Measurements from ENCODE around the gene SDK2. TPM values are rescaled to one million over a fixed set of nuclear protein-coding genes. Genes with fewer than 3 reads are reported as not detected.

The SDK2 gene
- total RNA-seq, 4 donors from 2014 or later = 1.4 to 6.8 (median 3.3) TPM

GRCh38 chr17:73647301-73647695, 3.1 kb upstream of the SDK2 start:
- Histone ChIP-seq H3K27ac (no peak overlapping the region), H3K9me3 (no peaks in the 10 kb centered on the region), H3K4me1 (peaks cover 32% of the 10 kb centered on the region), H3K4me3 (no peak overlapping the region), H3K27me3 (peaks cover 68% of the 10 kb centered on the region), H3K36me3 (no peaks in the 10 kb centered on the region)
- TF ChIP-seq EP300 (IDR thresholded peaks at IDR 0.05) = no peak
- TF ChIP-seq POLR2A (IDR thresholded peaks at IDR 0.05) = no peak
- TF ChIP-seq CTCF (IDR thresholded peaks at IDR 0.05) = no peak
- TF ChIP-seq POLR2AphosphoS5 (IDR thresholded peaks at IDR 0.05) = no peak
- WGBS = 72% methylated on average over 12 of the region's 12 CpGs
- DNase-seq (ENCODE audit: low spot score in 2 of 2) = peak in 1 of 2 donors; percentile 43

- Histone ChIP-seq H3K4me3 (no peak overlapping the region), H3K9me3 (no peaks in the 10 kb centered on the region), H3K36me3 (no peaks in the 10 kb centered on the region), H3K27ac (no peak overlapping the region), H3K4me1 (peaks cover 32% of the 10 kb centered on the region), H3K27me3 (peaks cover 75% of the 10 kb centered on the region)
- peak in 1 of 2 donors; percentile 58 for DNase-seq (ENCODE audit: low spot score in 2 of 2)
- WGBS = 65% methylated on average over 19 of the region's 19 CpGs
- TF ChIP-seq POLR2A (IDR thresholded peaks at IDR 0.05) = no peak
- TF ChIP-seq EP300 (IDR thresholded peaks at IDR 0.05) = no peak
- no peak for TF ChIP-seq POLR2AphosphoS5 (IDR thresholded peaks at IDR 0.05)
- no peak for TF ChIP-seq CTCF (IDR thresholded peaks at IDR 0.05)
Observed at GRCh38 chr17:73646409-73647300, 2.4 kb upstream of the SDK2 start.

GRCh38 chr17:73645050-73645871, 1.0 kb upstream of the SDK2 start:
- 16% methylated on average over 17 of the region's 90 CpGs for WGBS
- peak overlapping the region; percentile 52 for H3K4me3 ChIP-seq
- TF ChIP-seq POLR2AphosphoS5 (IDR thresholded peaks at IDR 0.05) = no peak
- no peak for TF ChIP-seq EP300 (IDR thresholded peaks at IDR 0.05)
- no peak for TF ChIP-seq CTCF (IDR thresholded peaks at IDR 0.05)
- TF ChIP-seq POLR2A (IDR thresholded peaks at IDR 0.05) = no peak
- no peaks in the 10 kb centered on the region for H3K36me3 ChIP-seq
- DNase-seq (ENCODE audit: low spot score in 2 of 2) = peak in 1 of 2 donors; percentile 65
- H3K4me1 ChIP-seq = peaks cover 32% of the 10 kb centered on the region
- H3K27ac ChIP-seq = no peak overlapping the region
- H3K27me3 ChIP-seq = peaks cover 81% of the 10 kb centered on the region
- no peaks in the 10 kb centered on the region for H3K9me3 ChIP-seq

- no peak for TF ChIP-seq POLR2A (IDR thresholded peaks at IDR 0.05)
- no peak for TF ChIP-seq CTCF (IDR thresholded peaks at IDR 0.05)
- no peak for TF ChIP-seq EP300 (IDR thresholded peaks at IDR 0.05)
- TF ChIP-seq POLR2AphosphoS5 (IDR thresholded peaks at IDR 0.05) = no peak
- 0% methylated on average over 11 of the region's 13 CpGs for WGBS
- Histone ChIP-seq H3K4me3 (peak overlapping the region; percentile 52), H3K27me3 (peaks cover 91% of the 10 kb centered on the region), H3K27ac (no peak overlapping the region), H3K36me3 (no peaks in the 10 kb centered on the region), H3K4me1 (peaks cover 34% of the 10 kb centered on the region), H3K9me3 (no peaks in the 10 kb centered on the region)
- no peak for DNase-seq (ENCODE audit: low spot score in 2 of 2)
Observed at GRCh38 chr17:73643852-73644144, 447 bp downstream of the SDK2 start.
